ENCODE measurements around the gene LCN2.
"Not testable (repeated sequence)": the region's sequence is repeated elsewhere in the genome, so short reads cannot be mapped to it uniquely, and the experiment has no call there.

The LCN2 gene

DNA sequence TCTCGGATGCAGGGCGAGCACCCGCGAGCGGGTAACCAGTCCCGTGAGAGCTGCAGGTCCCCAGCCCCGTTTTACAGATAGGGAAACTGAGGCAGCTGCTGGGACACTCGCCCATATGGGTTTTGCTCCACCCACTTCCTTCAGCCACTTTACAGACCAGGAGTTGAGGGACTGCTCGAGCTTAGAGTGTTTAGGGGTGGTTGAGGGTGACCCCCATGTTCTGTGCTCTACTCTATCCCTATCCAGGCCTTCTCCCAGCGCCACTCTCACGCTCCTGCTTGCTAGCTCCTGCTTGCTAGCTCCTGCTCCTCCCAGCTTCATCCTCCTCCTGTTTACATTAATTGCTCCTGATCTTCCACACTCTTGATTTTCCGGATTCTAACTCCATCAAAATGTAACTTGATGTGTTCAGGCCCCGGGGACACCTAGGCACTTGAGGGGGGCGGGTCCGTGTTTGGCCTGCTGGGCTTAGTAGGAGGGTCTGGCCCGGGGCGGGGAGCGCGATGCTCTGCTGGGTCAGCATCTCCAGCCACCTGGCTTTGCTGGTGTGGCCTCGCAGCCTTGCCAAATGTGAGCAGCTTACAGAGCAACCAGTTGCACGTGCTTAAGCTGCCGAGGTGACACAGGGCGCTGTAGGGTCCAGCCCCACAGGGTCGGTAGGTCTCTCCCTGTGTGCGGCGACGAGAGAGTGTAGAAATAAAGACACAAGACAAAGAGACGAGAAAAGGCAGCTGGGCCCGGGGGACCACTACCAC is 20.2 kb upstream of the LCN2 start:
- no peak for DNase-seq

DNA sequence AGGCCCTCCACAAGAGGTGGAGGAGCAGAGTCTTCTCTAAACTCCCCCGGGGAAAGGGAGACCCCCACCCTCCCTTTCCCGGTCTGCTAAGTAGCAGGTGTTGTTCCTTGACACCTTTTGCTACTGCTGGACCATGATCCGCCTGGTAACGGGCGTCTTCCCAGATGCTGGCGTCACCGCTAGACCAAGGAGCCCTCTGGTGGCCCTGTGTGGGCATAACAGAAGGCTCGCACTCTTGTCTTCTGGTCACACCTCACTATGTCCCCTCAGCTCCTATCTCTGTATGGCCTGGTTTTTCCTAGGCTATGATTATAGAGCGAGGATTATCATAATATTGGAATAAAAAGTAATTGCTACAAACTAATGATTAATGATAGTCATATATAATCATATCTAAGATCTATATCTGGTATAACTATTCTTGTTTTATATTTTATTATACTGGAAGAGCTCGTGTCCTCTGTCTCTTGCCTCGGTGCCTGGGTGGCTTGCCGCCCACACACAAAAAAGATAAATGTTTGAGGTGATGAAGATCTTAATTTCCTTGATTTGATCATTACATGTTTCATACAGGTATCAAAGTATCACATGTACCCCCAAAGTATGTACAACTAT is 19.2 kb upstream of the LCN2 start:
- peak; percentile 71 for DNase-seq

DNA sequence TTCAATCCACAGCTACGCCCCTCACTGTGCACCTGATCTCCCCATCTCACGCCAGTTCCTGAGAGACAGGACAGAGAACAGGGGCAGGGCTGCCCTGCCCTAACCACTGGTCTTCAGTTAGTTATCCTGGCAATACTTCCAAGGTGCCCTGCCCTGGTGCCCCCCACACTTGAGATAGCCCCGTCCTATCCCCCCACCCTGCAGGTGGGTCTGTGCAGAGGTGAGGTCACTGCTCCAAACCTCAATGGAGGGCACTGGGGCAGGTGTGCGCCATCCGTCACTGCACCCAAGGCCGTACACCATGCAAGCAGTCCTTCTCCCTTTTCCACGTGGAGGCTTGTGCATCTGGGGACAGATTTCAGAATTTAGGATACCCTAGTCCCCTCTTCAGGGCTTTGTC is 18.6 kb upstream of the LCN2 start:
- not testable (repeated sequence) for DNase-seq

DNA sequence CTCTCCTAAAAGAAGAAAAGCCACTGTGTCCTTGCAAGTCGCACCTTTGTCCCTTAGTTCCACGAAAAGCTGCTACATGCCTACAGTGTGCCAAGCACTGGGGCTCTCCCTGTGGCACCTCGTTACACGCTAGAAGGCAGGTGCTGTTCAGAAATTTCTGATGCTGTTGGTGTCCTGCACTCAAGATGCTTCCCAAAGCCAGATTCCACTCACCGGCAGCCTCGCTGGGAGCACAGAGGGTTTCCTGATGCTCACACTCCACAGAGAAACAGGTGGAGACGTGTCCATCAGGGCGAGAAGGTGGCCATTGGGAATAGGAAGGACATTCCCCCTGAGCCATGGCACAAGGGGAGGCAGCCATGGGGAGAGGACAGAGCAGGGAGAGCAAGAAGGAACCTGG is 17.9 kb upstream of the LCN2 start:
- DNase-seq: not testable (repeated sequence)

DNA sequence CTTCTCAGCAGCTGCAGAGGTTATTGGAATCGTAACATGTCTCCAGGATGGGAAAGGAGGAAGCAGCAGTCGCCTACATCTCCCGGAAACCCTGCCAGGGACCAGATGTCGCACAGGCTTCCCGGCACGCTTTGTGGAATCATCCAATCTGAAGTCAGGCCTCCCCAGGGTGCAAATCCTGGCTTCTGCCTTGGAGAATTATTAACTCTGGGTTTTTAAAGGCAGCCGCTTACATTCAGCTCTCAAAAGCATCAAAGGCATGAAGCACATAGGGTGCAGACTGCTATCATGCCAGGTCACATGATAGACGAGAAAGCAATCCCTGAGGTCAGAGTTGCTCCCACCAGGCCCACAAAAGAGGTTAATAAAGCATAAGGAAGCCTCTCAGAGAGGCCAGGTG is 17.1 kb upstream of the LCN2 start:
- DNase-seq: not testable (repeated sequence)

DNA sequence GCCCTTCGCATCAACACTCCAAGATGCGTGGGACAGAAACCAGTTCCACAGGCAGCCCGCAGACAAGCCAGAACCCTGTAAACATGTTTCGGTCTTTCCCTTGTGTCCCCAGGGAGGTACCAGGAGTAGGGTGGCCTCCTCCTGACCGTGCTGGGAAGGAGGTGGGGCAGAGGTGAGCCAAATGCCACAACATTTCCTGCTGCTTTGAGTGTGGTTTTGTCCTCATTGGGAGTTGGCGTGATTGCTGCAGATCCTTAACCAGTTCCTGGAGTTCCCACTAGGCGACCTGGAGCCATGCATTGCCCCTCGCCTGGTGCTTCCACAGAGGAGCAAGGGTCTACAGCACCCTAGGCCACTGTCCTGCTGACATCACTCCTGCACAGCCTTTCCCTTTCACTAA is 13.7 kb upstream of the LCN2 start:
- not testable (repeated sequence) for DNase-seq

DNA sequence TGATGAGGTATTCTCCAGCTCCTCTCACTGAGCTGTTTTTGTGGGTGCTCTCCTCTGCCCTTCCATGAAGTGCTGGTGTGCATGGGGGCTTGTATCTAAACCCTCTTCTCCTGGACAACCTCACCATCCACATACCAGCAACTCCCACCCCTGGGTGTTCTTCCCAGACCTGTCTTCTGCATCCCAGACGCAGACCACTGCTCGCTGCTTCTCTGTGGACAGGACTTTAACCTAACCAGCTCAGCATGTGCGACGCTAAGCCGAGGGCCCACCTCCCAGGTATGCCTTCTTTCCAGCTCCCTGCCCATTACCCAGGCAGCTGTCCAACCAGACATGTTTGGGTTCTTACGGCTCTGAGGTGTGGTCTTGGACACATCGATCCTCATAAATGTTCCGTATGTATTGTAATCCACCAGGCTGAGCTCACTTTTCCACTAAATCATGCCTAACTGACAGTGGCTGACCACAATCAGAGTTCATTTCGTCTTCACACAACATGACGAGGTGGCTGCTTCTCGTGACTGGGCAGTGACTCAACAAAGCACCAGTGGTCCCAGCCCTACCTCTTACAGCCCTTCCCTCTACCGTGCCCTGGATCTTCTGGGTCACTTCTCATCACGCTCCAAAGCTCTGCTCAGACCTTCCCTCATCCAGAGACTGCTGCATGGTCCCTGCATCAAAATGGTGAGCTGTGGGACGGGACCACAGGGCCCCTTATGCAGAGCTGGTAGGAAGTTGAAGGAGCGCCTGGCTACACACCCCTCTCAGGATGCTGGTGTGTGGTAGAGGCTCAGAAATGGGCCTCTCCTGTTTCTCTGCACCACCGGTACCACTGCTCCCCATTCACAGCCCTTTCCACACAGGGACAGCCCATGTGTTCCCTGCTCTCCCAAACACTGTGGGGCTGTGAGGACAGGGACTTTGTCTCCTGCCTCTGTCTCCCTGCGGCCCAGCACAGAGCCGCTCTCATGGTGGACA is 12.1 kb upstream of the LCN2 start:
- no peak for DNase-seq

DNA sequence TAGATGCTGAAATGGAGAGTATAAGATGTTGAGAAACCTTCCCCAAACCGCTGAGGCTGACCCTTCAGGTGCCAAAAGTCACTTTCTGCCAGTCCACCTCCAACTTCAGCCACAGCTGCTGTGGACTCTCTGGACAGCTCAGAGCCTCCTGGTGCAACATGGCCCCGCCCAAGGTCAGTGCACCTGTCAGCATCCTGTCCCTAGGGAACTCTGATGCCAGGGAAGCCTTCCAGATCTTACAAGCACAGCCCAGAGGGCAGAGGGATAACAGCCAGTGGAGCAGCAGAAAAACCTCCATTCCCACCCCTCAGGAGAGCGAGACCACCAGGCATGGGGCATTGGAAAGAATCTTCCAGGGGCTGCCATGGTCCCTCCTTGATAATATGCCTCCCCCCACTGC is 11.3 kb upstream of the LCN2 start:
- no peak for DNase-seq

DNA sequence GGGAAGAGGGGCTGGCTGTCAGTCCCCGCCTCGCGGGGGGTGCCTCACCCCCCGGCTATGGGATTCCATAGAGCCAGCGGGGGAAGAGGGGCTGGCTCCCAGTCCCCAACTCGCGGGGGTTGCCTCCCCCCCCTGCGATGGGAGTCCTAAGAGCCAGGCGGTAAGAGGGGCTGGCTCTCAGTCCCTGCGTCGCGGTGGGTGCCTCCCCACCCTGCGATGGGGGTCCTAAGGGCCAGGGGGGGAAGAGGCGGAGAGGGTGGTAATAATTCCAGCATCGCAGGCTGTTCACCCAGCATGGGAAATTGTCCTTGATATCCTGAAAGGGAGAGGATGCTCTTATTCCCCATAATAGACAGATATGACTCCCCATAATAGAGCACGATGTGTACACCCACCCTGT is 9.6 kb upstream of the LCN2 start:
- DNase-seq: no peak

DNA sequence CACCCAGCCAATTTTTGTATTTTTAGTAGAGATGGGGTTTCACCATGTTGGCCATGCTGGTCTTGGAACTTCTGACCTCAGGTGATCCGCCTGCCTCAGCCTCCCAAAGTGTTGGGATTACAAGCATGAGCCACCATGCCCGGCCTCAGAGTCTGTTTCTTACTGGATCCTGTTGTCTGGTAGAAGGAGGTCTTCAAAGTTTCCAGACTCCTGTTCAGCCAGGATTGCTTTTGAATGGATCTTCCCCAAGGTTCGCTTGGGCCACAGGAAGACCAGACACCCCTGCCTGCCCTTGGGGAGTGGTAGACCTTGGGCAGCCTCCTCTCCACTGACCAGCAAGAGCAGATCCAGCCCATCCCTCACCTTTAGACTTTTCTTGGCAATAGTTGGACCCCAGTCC is 7.6 kb upstream of the LCN2 start:
- no peak for DNase-seq

DNA sequence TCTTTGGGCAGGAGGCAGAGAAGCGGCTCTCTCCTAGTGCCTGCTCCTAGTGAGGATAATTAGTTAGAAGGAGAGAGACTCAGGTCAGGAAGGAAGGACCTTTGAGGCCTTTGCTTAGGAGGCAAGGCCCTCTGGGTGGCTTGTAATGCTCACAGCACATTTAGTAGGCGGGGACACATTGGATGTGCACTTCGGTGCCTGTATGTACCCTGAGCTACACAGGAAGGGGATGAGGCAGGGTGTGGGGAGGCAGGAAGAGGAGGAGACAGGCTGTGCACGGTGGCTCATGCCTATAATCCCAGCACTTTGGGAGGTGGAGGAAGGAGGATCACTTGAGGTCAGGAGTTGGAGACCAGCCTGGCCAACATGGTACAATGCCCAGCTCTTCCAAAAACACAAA is 7.2 kb upstream of the LCN2 start:
- no peak for DNase-seq

DNA sequence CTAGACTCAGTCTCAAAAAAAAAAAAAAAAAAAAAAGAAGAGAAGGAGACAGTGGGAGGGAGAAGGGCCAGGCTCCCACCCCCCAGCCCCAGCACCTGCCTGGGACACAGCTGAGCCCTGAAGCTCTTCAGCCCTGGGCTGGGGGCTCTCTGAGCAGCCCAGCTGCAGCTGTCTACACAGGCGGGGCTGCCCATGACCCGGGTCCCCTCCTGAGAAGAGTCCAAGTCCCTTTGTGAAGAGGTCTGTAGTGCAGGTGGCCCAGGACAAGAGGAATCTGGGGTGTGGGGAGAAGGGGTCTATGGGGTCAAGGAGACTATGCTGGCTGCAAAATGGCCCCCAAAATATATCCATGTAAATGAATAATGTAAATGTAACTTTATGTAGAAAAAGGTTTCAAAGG is 6.7 kb upstream of the LCN2 start:
- no peak for DNase-seq

DNA sequence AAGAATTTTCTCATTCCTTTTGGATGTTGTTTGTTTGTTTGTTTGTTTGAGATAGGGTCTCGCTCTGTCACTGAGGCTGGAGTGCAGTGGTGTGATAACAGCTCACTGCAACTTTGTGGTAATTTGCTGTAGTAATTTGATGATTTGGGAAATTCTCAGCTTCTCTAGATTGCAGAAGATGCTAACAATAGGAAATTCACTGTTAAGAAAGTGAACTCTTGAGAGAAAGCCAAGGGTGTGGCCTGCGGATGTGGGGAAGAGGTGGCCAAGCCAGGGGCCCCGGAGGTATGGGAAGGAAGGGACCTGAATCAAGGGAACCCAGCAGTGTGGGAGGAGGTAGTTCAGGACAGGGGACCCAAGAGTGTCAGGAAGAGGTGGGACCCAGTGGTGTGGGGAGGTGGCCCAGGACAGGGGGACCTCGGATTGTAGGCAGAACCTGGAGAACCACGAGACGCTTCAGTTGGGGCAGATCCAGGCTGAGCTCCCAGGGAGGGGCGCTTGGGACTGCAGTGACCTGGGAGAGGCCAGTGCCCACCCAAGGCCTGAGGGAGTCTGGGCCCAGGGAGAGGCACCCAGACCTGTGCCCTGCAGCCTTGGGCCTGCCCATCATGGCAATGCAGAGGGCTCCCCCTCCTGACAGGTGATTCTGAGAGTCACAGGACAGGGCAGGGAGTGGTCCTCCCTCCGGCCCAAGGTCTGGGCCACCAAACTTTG is 5.6 kb upstream of the LCN2 start:
- no peak for DNase-seq

DNA sequence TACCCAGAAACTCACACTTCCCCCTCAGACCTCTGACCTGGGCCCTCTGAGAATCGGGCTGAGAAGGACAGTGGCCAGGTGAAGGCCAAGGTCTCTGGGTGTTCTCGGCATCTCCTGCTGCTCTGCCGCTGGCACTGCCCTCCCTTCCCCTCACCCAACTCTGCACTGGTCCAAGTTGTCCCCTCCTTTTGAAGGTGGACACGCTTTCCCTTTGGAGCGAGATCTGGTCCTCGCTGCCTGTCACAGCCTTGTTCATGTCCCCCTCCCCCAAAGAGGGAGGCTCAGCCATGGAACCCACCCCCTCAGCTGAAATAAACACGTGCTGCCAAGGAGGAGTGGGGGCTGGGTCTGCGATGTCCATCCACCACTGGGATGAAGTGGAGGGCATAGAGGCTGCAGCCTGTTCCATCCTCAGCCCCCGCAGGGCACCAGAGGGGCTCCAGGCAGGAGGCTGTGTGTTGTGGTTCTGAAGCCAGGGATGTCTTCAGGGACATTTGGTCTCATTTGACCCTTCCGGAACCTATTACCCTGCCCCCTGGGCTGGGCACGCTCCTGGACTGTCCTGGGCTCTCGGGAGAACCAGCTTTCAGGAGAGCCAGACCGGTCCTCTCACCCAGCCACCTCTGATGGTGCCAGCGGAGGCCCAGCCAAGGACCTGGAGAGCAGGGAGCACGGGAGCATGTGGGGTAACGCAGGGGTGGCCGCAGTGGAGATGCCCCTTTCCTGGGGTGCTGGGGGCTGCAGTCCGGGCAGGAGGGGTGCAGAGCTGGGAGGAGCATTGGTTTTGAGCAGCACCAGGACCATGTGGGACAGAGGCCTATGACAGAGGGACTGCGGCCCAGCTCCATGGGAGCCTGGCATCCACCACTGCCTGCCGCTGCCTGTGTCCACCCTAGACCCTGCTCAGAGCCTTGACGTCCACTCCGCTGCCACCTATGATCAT is 4.7 kb upstream of the LCN2 start:
- DNase-seq: no peak

DNA sequence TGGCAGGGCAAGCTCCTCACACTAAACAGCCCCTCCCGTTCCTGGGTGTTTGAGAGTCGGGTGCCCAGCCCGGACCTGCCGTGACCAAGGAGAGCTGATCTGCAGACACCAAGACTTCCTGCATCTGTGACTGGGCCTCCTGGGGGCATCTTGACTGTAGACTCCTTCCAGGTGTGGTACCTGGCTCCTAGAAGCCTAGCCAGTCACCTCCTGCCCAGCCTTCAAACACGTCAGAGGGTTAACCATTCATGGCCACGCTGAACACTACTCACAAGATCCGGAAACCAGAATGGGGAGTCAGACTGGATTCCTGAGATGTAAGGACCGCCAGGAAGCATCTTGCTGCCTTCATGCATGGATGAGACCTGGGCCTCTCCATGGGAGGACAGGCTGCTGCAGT is 3.7 kb upstream of the LCN2 start:
- DNase-seq: no peak

DNA sequence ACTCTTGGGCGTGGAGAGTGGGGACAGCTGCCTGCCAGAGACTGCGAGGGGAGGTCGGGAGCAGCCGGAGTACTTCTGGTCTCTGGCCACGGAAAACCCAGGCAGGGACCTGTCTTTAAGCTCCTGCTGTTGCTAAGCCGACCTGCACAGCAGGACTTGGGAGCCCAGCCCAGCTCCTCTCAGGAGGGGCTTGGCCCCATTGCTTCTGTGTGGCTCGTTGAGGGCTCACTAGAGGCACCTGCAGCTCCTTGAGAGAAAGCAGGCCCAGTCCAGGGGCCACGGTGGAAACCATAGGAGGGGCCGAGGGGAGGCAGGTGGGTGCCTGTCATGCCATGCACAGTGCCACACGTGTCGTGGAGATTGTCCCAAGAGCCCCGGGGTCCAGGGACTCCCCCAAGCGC is 3.3 kb upstream of the LCN2 start:
- DNase-seq: no peak

DNA sequence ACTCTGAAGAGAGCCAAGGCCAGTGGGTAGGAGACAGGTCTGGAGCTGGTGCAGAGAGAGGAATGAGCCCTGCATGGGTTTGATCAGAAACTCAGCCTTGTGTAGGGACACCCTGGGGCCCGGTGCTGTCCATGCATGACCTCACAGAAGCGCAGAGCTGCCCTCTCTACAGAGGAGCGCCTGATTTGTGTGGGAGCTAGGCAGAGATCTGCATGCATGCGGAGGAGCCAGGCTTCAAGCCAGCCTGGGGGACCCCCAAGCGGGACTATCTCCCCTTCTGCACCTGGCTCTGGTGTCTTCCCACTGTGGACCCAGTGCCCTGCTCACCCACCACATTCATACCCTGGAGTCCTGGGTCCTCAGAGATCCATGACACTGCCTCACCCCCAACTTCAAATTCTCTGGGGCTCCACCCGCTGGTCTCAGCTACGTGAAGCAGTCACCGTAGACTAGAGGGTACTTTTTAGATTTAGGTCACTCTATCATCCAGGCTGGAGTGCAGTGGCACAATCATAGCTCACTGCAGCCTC is 2.6 kb upstream of the LCN2 start:
- DNase-seq: no peak

DNA sequence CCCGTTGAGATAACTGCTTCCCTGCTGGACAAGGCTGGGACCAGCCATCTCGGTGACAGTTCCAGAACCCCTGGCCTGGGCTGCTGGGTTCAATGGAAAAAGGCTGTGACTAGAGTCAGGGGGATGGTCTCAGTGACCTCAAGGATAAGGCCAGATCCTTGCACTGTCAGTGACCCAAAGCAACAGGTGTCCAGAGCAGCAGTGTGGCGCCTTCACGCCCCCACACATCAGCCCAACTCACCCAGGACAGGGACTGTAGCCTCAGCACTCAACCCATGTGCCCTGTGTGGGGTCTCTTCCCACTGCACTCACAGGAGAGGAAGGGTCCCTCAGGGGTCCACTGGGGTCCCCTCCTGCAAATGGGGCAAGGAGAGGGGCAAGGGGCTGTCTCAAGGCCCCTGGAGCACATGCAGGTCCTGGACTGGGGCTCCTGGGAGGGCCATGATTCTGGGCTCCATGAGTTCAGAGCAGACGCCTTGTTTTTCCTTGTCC is 698 bp upstream of the LCN2 start:
- no peak for DNase-seq

DNA sequence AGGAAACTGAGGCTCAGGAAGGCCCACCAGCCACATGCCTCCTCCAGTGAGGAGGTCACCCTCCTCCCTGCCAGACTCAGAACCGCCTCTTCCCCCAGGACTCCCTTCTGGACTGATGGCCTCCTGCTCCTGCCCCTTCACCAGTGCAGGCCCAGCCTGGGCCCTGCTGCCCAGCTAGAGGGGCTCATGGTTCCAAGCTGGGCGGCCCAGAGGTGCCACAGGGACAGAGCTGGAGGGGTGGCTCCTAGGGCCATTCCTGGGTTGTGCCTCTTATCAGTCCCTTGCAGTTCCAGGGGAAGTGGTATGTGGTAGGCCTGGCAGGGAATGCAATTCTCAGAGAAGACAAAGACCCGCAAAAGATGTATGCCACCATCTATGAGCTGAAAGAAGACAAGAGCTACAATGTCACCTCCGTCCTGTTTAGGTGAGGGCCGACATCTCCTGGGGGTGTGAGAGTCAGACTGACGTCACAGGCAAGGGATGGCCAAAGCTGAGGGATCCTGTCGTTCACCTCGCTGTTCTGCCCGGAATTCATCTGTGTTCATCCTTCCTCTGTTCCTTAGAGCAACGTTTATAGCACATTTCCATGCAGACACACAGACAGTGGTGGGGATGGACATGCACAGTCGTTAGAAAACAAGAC is 819 bp downstream of the LCN2 start:
- DNase-seq: no peak

DNA sequence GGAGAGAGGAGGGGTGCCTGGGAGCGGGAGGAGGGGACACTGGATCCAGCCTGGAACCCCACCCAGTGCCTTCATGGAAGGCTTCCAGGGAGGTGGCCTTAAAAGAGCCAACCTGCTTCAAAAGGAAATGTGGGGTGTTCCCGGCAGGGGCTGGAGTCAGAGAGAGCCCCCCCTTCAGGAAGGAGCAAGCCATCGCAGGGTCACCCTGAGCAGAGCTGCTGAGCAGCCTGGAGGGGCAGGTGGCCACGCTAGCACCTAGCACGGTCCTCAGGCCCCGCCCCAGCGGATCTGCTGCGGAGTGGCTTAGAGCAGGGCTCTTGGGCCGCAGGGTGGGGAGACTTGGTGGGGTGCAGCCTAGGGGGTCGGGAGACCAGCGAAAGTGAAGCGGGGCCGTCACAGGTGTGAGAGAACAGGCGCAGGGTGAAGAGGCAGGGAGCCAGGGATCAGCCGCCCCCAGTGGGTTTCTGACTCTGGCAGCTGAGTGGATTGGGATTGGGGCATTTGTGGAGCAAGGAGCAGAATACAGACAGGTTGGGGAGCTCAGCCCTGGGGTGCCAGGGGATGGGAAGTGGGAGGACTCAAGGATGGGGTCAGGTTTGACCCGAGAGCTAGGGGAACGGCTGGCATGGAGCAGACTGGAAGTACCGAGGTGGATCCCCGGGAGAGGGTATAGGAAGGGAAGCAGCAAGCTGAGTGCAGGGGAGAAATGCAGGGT is 1.5 kb downstream of the LCN2 start:
- peak; percentile 45 for DNase-seq
